ENCODE results near the gene THYN1.

- TF ChIP-seq POLR2A (IDR thresholded peaks at IDR 0.05; ENCODE audit: low read depth, low read length) (no peak), CTCF (IDR thresholded peaks at IDR 0.05; ENCODE audit: extremely low read depth in 1 of 2, insufficient read depth in 1 of 2, low read depth in 1 of 2, low read length in 2 of 2) (no peak), EZH2 (IDR thresholded peaks at IDR 0.05; ENCODE audit: borderline replicate concordance, low read depth, low read length, severe bottlenecking) (no peak), POLR2AphosphoS5 (IDR thresholded peaks at IDR 0.05; ENCODE audit: insufficient read depth, low read depth, low read length) (no peak), JUN (IDR thresholded peaks at IDR 0.05; ENCODE audit: borderline replicate concordance, insufficient read depth, insufficient read length, low read depth) (no peak), MYC (IDR thresholded peaks at IDR 0.05; ENCODE audit: low read depth, low read length) (no peak), FOS (IDR thresholded peaks at IDR 0.05; ENCODE audit: borderline replicate concordance, insufficient read depth, low read length) (no peak)
- TF ChIP-seq, protein P1, sequence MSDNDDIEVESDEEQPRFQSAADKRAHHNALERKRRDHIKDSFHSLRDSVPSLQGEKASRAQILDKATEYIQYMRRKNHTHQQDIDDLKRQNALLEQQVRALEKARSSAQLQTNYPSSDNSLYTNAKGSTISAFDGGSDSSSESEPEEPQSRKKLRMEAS (IDR thresholded peaks at IDR 0.05; ENCODE audit: insufficient read depth, insufficient read length) = no peak
Observed at GRCh38 chr11:134272381-134273316, 19.5 kb upstream of the THYN1 start.

Data from endothelial cell of umbilical vein (primary cell).